Activated naive CD4-positive, alpha-beta T cell (primary cell): ENCODE data around the gene IL3RA.
"Not testable (repeated sequence)": the region's sequence is repeated elsewhere in the genome, so short reads cannot be mapped to it uniquely, and the experiment has no call there.

Experiments used
- DNase-seq, 4 experiments: peaks; one replicate each; lab custom pipeline; 2025; lab: John Stamatoyannopoulos, UW

Gene IL3RA

GRCh38 chrX:1330605-1331004, 6.0 kb upstream of the IL3RA start:
- no peak for DNase-seq

- DNase-seq, result not testable (repeated sequence)
Observed at GRCh38 chrX:1332433-1332832, 4.2 kb upstream of the IL3RA start.

GRCh38 chrX:1334854-1335253, 1.7 kb upstream of the IL3RA start:
- DNase-seq, result no peak

GRCh38 chrX:1336948-1337779, 579 bp downstream of the IL3RA start:
- DNase-seq, result no peak

- DNase-seq, result no peak
Observed at GRCh38 chrX:1341545-1342184, 5.1 kb downstream of the IL3RA start.

GRCh38 chrX:1349606-1350005, 13.0 kb downstream of the IL3RA start:
- DNase-seq, result not testable (repeated sequence)

- DNase-seq, result no peak
Observed at GRCh38 chrX:1351981-1352714, 15.6 kb downstream of the IL3RA start.

- DNase-seq, result no peak
Observed at GRCh38 chrX:1354036-1355019, 17.7 kb downstream of the IL3RA start.

GRCh38 chrX:1355131-1356046, 18.8 kb downstream of the IL3RA start:
- no peak for DNase-seq

- no peak for DNase-seq
Observed at GRCh38 chrX:1357993-1358392, 21.4 kb downstream of the IL3RA start.

- no peak for DNase-seq
Observed at GRCh38 chrX:1358793-1359476, 22.4 kb downstream of the IL3RA start.

GRCh38 chrX:1359477-1359873, 22.9 kb downstream of the IL3RA start:
- no peak for DNase-seq

GRCh38 chrX:1360171-1360570, 23.6 kb downstream of the IL3RA start:
- no peak for DNase-seq

- no peak for DNase-seq
Observed at GRCh38 chrX:1361275-1361674, 24.7 kb downstream of the IL3RA start.

GRCh38 chrX:1361910-1362309, 25.3 kb downstream of the IL3RA start:
- no peak for DNase-seq

- not testable (repeated sequence) for DNase-seq
Observed at GRCh38 chrX:1366363-1366762, 29.8 kb downstream of the IL3RA start.

GRCh38 chrX:1368385-1368698, 31.8 kb downstream of the IL3RA start:
- no peak for DNase-seq

GRCh38 chrX:1378306-1378759, 41.7 kb downstream of the IL3RA start:
- no peak for DNase-seq

- DNase-seq, result no peak
Observed at GRCh38 chrX:1380672-1381233, 44.2 kb downstream of the IL3RA start.
